ENCODE measurements around the gene ZNF335.

ZNF335 gene

GRCh38 chr20:45920462-45921336 lies 51.3 kb downstream of the ZNF335 start:
- DNase-seq: no peak
- Histone ChIP-seq H3K36me3 (no peaks in the 10 kb centered on the region), H3K4me1 (peaks cover 0 to 45% (median 14%) of the 10 kb centered on the region in 4 donors)

GRCh38 chr20:45919542-45920399 lies 52.2 kb downstream of the ZNF335 start:
- H3K27ac ChIP-seq: peak overlapping the region in 1 of 2 donors; percentile 32
- H3K27me3 ChIP-seq: peaks cover 0 to 12% of the 10 kb centered on the region in 2 donors
- H3K4me3 ChIP-seq: no peak overlapping the region
- H3K9me3 ChIP-seq: no peaks in the 10 kb centered on the region
- H3K4me1 ChIP-seq: peaks cover 0 to 40% (median 13%) of the 10 kb centered on the region in 4 donors
- intact Hi-C loops (cut with DNase I; ENCODE audit: low total_unique reads): no loop called here
- no peaks in the 10 kb centered on the region for H3K36me3 ChIP-seq
- TF ChIP-seq CTCF (IDR thresholded peaks at IDR 0.05): no peak
- peak; percentile 85 for DNase-seq

More at GRCh38 chr20:45920462-45921336, 51.3 kb downstream of the ZNF335 start:
- no peaks in the 10 kb centered on the region for H3K9me3 ChIP-seq
- intact Hi-C loops (cut with DNase I; ENCODE audit: low total_unique reads): no loop called here
- H3K4me3 ChIP-seq: no peak overlapping the region
- H3K27ac ChIP-seq: peak overlapping the region in 1 of 2 donors; percentile 32
- peaks cover 0 to 12% of the 10 kb centered on the region in 2 donors for H3K27me3 ChIP-seq
- no peak for TF ChIP-seq CTCF (IDR thresholded peaks at IDR 0.05)

- Histone ChIP-seq H3K36me3 (no peaks in the 10 kb centered on the region), H3K9me3 (no peaks in the 10 kb centered on the region), H3K27ac (peak overlapping the region; percentile 10 to 32), H3K27me3 (peaks cover 0 to 12% of the 10 kb centered on the region in 2 donors), H3K4me1 (peaks cover 0 to 32% (median 6%) of the 10 kb centered on the region in 4 donors), H3K4me3 (no peak overlapping the region)
- intact Hi-C loops (cut with DNase I; ENCODE audit: low total_unique reads): no loop called here
- no peak for DNase-seq
- TF ChIP-seq CTCF (IDR thresholded peaks at IDR 0.05): no peak
These were observed 53.0 kb downstream of the ZNF335 start for GRCh38 chr20:45918779-45919537.

GRCh38 chr20:45918182-45918737 lies 53.7 kb downstream of the ZNF335 start:
- Histone ChIP-seq H3K4me3 (no peak overlapping the region), H3K27me3 (peaks cover 0 to 14% of the 10 kb centered on the region in 2 donors), H3K4me1 (peaks cover 0 to 28% (median 5%) of the 10 kb centered on the region in 4 donors), H3K27ac (peak overlapping the region; percentile 10 to 32), H3K36me3 (no peaks in the 10 kb centered on the region), H3K9me3 (no peaks in the 10 kb centered on the region)
- TF ChIP-seq CTCF (IDR thresholded peaks at IDR 0.05): no peak
- DNase-seq: no peak
- intact Hi-C loops (cut with DNase I; ENCODE audit: low total_unique reads): no loop called here

- intact Hi-C loops (cut with DNase I; ENCODE audit: low total_unique reads): no loop called here
- Histone ChIP-seq H3K4me3 (no peak overlapping the region), H3K4me1 (peaks cover 0 to 30% (median 7%) of the 10 kb centered on the region in 4 donors), H3K27ac (peak overlapping the region in 1 of 2 donors; percentile 32), H3K27me3 (peaks cover 0 to 19% of the 10 kb centered on the region in 2 donors), H3K36me3 (no peaks in the 10 kb centered on the region), H3K9me3 (no peaks in the 10 kb centered on the region)
- no peak for TF ChIP-seq CTCF (IDR thresholded peaks at IDR 0.05)
- DNase-seq: no peak
These were observed 54.2 kb downstream of the ZNF335 start for GRCh38 chr20:45917790-45918141.
